MCF 10A (cell line): Measurements from ENCODE around the gene WDCP. TPM values are rescaled to one million over a fixed set of nuclear protein-coding genes. Genes with fewer than 3 reads are reported as not detected.
A peak's percentile ranks its signal among the peaks of the same experiment; 100 is the strongest.
"Not testable (repeated sequence)": the region's sequence is repeated elsewhere in the genome, so short reads cannot be mapped to it uniquely, and the experiment has no call there.

Experiments
- BruUV-seq: library from RNA; stranded (reverse); fragments of 400-500 nt; replicated peaks from 2 replicates; lab custom pipeline; 2021; lab: Mats Ljungman, UMichigan
- CTCF ChIA-PET: fragments of 300-600 bp; sonication (Branson Sonifier 250); formaldehyde crosslinking; extraction: SDS; loops from one replicate; lab custom pipeline; 2021; ENCODE audit warnings: antibody characterized with exemption, inconsistent platforms; lab: Yijun Ruan, JAX
- POLR2A ChIA-PET: fragments of 300-600, 350-650 bp; sonication (Branson Sonifier 250); formaldehyde crosslinking; extraction: SDS; loops from one replicate; lab custom pipeline; 2020; ENCODE audit warnings: antibody characterized with exemption, inconsistent platforms; lab: Yijun Ruan, JAX
- DNase-seq: peaks from one replicate; pipeline ENCODE4 v3.0.0-alpha.2; 2018; ENCODE audit not compliant: unreplicated experiment
- H3K27ac Mint-ChIP-seq: one replicate; pipeline ENCODE4 v1.8.0; 2022; ENCODE audit warnings: mild to moderate bottlenecking, low read depth, mixed read lengths; ENCODE audit not compliant: unreplicated experiment
- H3K27me3 Mint-ChIP-seq: one replicate; pipeline ENCODE4 v1.8.0; 2022; ENCODE audit warnings: mixed read lengths; ENCODE audit not compliant: insufficient read depth, unreplicated experiment
- H3K36me3 Mint-ChIP-seq: one replicate; pipeline ENCODE4 v1.8.0; 2022; ENCODE audit warnings: mild to moderate bottlenecking, moderate library complexity, mixed read lengths; ENCODE audit not compliant: insufficient read depth, unreplicated experiment
- H3K4me1 Mint-ChIP-seq: one replicate; pipeline ENCODE4 v1.8.0; 2022; ENCODE audit warnings: mixed read lengths; ENCODE audit not compliant: insufficient read depth, unreplicated experiment
- H3K4me3 Mint-ChIP-seq: one replicate; pipeline ENCODE4 v1.8.0; 2022; ENCODE audit warnings: mild to moderate bottlenecking, moderate library complexity, mixed read lengths; ENCODE audit not compliant: unreplicated experiment
- H3K9me3 Mint-ChIP-seq: one replicate; pipeline ENCODE4 v1.8.0; 2022; ENCODE audit warnings: mixed read lengths; ENCODE audit not compliant: unreplicated experiment
- intact Hi-C: fragments of 100-400 bp; cut with micrococcal nuclease; formaldehyde crosslinking; loops from 2 replicates; pipeline ENCODE4 v1.14.1; 2022
- total RNA-seq: library from RNA; stranded (reverse); gene quantifications from 2 replicates; pipeline ENCODE4 v1.2.3, GENCODE V29; 2022
- TF ChIP-seq, protein P1 (sequence below): fragments of 200-600 bp; IDR thresholded peaks from one replicate; pipeline ENCODE4 v1.8.0; 2022; ENCODE audit warnings: antibody characterized with exemption, mild to moderate bottlenecking; ENCODE audit not compliant: unreplicated experiment

The WDCP gene
- total RNA-seq, 1 experiment from 2014 or later, result 11.2 TPM

DNA sequence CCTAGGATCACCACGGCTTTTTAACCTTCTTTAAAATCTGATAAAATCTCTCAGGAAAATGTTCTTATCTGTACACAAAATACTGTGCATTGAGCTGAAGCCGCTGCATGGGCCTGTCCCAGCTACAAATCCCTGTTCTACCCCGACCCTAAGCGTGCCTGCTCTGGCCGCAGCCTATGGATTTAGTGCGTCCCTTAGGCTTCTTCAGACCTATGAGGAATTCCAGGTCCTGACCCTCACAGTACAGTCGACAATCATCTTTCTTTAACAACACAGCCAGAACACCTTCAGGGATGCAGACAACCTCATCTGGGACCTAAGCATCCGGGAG is 477 bp upstream of the WDCP start:
- Mint-ChIP-seq H3K9me3 (no peaks in the 10 kb centered on the region), H3K27ac (peak overlapping the region; percentile 83), H3K4me1 (peaks cover 24% of the 10 kb centered on the region), H3K36me3 (peaks cover 12% of the 10 kb centered on the region), H3K4me3 (peak overlapping the region; percentile 97), H3K27me3 (no peaks in the 10 kb centered on the region)
- TF ChIP-seq, protein P1, sequence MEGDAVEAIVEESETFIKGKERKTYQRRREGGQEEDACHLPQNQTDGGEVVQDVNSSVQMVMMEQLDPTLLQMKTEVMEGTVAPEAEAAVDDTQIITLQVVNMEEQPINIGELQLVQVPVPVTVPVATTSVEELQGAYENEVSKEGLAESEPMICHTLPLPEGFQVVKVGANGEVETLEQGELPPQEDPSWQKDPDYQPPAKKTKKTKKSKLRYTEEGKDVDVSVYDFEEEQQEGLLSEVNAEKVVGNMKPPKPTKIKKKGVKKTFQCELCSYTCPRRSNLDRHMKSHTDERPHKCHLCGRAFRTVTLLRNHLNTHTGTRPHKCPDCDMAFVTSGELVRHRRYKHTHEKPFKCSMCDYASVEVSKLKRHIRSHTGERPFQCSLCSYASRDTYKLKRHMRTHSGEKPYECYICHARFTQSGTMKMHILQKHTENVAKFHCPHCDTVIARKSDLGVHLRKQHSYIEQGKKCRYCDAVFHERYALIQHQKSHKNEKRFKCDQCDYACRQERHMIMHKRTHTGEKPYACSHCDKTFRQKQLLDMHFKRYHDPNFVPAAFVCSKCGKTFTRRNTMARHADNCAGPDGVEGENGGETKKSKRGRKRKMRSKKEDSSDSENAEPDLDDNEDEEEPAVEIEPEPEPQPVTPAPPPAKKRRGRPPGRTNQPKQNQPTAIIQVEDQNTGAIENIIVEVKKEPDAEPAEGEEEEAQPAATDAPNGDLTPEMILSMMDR, result no peak
- POLR2A ChIA-PET, result interaction anchor here (0.6 to 2.9 kb wide), 16 partner anchors 8 to 312 kb away, joined by 3 to 44 read pairs (median 4); partner anchors contain the start of genes ATAD2B, ITSN2, SF3B6 and TP53I3
- BruUV-seq, result no TSS peak
- intact Hi-C loops, result loop anchor here (1.0 kb wide), 1 partner anchor 32 kb away; no protein-coding TSS in a partner anchor
- CTCF ChIA-PET, result interaction anchor here (0.6 to 1.7 kb wide), 6 partner anchors 12 to 121 kb away, joined by 3 to 10 read pairs (median 5); partner anchors contain the start of genes ATAD2B and TP53I3
- DNase-seq, result no peak

- intact Hi-C loops, result no loop called here
- H3K27me3 Mint-ChIP-seq, result no peaks in the 10 kb centered on the region
- ChIA-PET CTCF (interaction anchor here (1.4 to 1.7 kb wide), 3 partner anchors 11 to 37 kb away, joined by 6 to 10 read pairs (median 6); partner anchors contain the start of gene TP53I3), POLR2A (interaction anchor here (1.2 to 2.9 kb wide), 10 partner anchors 11 to 121 kb away, joined by 3 to 44 read pairs (median 10); partner anchors contain the start of genes ATAD2B, SF3B6, TP53I3 and UBXN2A)
- peak overlapping the region; percentile 97 for H3K4me3 Mint-ChIP-seq
- H3K27ac Mint-ChIP-seq, result no peak overlapping the region
- peaks cover 12% of the 10 kb centered on the region for H3K36me3 Mint-ChIP-seq
- TF ChIP-seq, protein P1, result no peak
- no peaks in the 10 kb centered on the region for H3K9me3 Mint-ChIP-seq
- DNase-seq, result no peak
- BruUV-seq, result no TSS peak
- peaks cover 24% of the 10 kb centered on the region for H3K4me1 Mint-ChIP-seq
Measured at GRCh38 chr2:24046599-24046929, 627 bp downstream of the WDCP start.

DNA sequence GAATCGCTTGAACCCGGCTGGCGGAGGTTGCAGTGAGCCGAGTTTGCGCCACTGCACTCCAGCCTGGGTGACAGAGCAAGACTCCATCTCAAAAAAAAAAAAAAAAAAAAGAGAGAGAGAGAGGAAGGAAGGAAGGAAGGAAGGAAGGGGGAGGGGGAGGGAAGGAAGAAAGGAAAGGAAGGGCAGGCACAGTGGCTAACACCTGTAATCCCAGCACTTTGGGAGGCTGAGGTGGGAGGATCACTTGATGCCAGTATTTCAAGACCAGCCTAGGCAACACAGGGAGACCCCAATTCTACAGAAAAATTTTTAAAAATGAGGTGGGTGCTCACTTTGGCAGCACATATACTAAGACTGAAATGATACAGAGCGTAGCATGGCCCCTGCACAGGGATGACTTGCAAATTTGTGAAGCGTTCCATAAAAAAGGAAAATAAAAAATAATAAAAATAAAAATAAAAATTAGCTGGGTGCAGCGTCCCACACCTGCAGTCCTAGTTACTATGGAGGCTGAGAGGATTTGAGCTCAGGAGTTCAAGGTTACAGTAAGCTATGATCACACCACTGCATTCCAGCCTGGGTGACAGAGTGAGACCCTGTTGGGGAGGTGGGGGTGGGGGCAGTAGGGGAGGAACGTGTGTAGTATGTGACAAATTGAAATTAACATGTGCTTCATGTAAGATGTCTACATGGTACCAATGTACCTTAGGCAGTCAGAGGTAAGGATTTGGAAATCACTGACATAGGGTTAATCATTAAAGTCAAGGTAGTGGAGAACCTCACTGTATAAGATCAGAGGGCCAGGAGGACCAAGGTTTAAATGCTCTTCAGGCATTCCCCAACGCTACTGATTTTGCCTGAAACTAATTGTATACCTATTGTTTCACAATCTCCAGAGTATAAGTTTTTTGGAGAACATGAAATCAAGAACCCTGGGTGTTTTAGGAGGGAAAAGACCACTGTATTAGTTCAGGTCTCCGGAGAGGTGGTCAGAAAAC is 1.4 kb downstream of the WDCP start:
- DNase-seq, result no peak
- TF ChIP-seq, protein P1, result no peak
- H3K27ac Mint-ChIP-seq, result no peak overlapping the region
- POLR2A ChIA-PET, result interaction anchor here (1.6 to 2.9 kb wide), 4 partner anchors 20 to 119 kb away, joined by 15 to 44 read pairs (median 18); partner anchors contain the start of genes ATAD2B, SF3B6 and TP53I3
- BruUV-seq, result no TSS peak
- no peaks in the 10 kb centered on the region for H3K27me3 Mint-ChIP-seq
- no peaks in the 10 kb centered on the region for H3K9me3 Mint-ChIP-seq
- peaks cover 12% of the 10 kb centered on the region for H3K36me3 Mint-ChIP-seq
- CTCF ChIA-PET, result interaction anchor here (0.9 kb wide), 1 partner anchor 105 kb away, joined by 4 read pairs; the partner anchor contains the start of gene UBXN2A
- H3K4me3 Mint-ChIP-seq, result peak overlapping the region; percentile 97
- peaks cover 24% of the 10 kb centered on the region for H3K4me1 Mint-ChIP-seq
- intact Hi-C loops, result no loop called here

DNA sequence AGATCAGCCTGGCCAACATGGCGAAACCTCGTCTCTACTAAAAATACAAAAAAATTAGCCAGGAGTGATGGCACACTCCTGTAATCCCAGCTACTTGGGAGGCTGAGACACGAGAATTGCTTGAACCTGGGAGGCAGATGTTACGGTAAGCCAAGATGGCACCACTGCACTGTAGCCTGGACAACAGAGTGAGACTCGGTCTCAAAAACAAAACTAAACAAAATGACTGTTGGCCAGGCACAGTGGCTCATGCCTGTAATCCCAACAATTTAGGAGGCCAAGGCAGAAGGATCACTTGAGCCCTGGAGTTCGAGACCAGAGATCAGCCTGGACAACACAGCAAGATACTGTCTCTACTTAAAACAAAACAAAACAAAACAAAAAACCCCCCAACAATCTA is 4.1 kb downstream of the WDCP start:
- intact Hi-C loops, H3K4me3 Mint-ChIP-seq, CTCF ChIA-PET, BruUV-seq, H3K27ac Mint-ChIP-seq, H3K27me3 Mint-ChIP-seq, DNase-seq, H3K9me3 Mint-ChIP-seq: not testable (repeated sequence)
- POLR2A ChIA-PET, result interaction anchor here (0.7 kb wide), 1 partner anchor 48 kb away, joined by 6 read pairs; no protein-coding TSS in a partner anchor
- Mint-ChIP-seq H3K4me1 (peaks cover 18% of the 10 kb centered on the region), H3K36me3 (peaks cover 24% of the 10 kb centered on the region)
